Glutamatergic neuron (in vitro differentiated cells): Measurements from ENCODE around the gene LRFN2. TPM values are rescaled to one million over a fixed set of nuclear protein-coding genes. Genes with fewer than 3 reads are reported as not detected.

Experiments used
- DNase-seq: peaks from one replicate; pipeline ENCODE4 v3.0.0; 2022
- H3K27ac Mint-ChIP-seq: one replicate; pipeline ENCODE4 v1.8.0; 2020; ENCODE audit warnings: mild to moderate bottlenecking, mixed read lengths, inconsistent platforms; ENCODE audit not compliant: unreplicated experiment
- H3K27me3 Mint-ChIP-seq: one replicate; pipeline ENCODE4 v1.8.0; 2020; ENCODE audit warnings: mild to moderate bottlenecking, moderate library complexity, mixed read lengths, inconsistent platforms; ENCODE audit not compliant: unreplicated experiment
- H3K36me3 Mint-ChIP-seq: one replicate; pipeline ENCODE4 v1.8.0; 2020; ENCODE audit warnings: mild to moderate bottlenecking, mixed read lengths, inconsistent platforms; ENCODE audit not compliant: unreplicated experiment
- H3K4me1 Mint-ChIP-seq: one replicate; pipeline ENCODE4 v1.8.0; 2020; ENCODE audit warnings: mild to moderate bottlenecking, low read depth, mixed read lengths, inconsistent platforms; ENCODE audit not compliant: unreplicated experiment
- H3K4me3 Mint-ChIP-seq: one replicate; pipeline ENCODE4 v1.8.0; 2020; ENCODE audit warnings: mild to moderate bottlenecking, mixed read lengths, inconsistent platforms; ENCODE audit not compliant: unreplicated experiment
- H3K9me3 Mint-ChIP-seq: one replicate; pipeline ENCODE4 v1.8.0; 2020; ENCODE audit warnings: mild to moderate bottlenecking, moderate library complexity, mixed read lengths, inconsistent platforms; ENCODE audit not compliant: unreplicated experiment
- total RNA-seq: library from RNA; stranded (reverse); fragmentation: NEBNext Ultra II Directional; extraction: Animal tissue kit (Norgen Biotek cat#: 25700); gene quantifications from one replicate; pipeline ENCODE4 v1.2.1, GENCODE V29; 2021; ENCODE audit not compliant: unreplicated experiment
- TF ChIP-seq, protein P1 (sequence below): fragments of 200-600 bp; sonication (generic); IDR thresholded peaks from one replicate; pipeline ENCODE4 v1.5.0; 2021; ENCODE audit not compliant: partially characterized antibody, unreplicated experiment

Gene LRFN2
- total RNA-seq, 1 donor from 2014 or later: 0.56 TPM

DNA sequence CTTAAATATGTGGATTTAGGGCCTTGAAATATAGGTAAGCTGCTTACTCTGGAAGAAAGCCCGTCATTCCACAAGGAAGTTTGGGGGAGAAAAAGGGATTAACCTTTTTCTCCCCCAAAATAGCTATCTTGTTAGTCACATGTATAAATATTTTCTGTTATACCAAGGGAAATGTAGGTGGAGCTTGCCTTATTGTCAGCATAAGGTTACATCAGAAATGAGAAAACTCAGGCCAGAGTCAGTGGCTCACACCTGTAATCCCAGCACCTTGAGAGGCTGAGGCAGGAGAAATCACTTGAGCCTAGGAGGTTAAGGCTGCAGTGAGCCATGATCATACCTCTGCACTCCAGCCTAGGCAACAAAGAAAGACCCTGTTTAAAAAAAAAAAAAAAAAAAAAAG is 129.9 kb downstream of the LRFN2 start:
- H3K27me3 Mint-ChIP-seq: peaks cover 2% of the 10 kb centered on the region
- no peak overlapping the region for H3K4me3 Mint-ChIP-seq
- DNase-seq: no peak
- no peaks in the 10 kb centered on the region for H3K36me3 Mint-ChIP-seq
- H3K4me1 Mint-ChIP-seq: no peaks in the 10 kb centered on the region
- H3K9me3 Mint-ChIP-seq: peaks cover 2% of the 10 kb centered on the region
- TF ChIP-seq, protein P1, sequence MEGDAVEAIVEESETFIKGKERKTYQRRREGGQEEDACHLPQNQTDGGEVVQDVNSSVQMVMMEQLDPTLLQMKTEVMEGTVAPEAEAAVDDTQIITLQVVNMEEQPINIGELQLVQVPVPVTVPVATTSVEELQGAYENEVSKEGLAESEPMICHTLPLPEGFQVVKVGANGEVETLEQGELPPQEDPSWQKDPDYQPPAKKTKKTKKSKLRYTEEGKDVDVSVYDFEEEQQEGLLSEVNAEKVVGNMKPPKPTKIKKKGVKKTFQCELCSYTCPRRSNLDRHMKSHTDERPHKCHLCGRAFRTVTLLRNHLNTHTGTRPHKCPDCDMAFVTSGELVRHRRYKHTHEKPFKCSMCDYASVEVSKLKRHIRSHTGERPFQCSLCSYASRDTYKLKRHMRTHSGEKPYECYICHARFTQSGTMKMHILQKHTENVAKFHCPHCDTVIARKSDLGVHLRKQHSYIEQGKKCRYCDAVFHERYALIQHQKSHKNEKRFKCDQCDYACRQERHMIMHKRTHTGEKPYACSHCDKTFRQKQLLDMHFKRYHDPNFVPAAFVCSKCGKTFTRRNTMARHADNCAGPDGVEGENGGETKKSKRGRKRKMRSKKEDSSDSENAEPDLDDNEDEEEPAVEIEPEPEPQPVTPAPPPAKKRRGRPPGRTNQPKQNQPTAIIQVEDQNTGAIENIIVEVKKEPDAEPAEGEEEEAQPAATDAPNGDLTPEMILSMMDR: no peak
- no peak overlapping the region for H3K27ac Mint-ChIP-seq

DNA sequence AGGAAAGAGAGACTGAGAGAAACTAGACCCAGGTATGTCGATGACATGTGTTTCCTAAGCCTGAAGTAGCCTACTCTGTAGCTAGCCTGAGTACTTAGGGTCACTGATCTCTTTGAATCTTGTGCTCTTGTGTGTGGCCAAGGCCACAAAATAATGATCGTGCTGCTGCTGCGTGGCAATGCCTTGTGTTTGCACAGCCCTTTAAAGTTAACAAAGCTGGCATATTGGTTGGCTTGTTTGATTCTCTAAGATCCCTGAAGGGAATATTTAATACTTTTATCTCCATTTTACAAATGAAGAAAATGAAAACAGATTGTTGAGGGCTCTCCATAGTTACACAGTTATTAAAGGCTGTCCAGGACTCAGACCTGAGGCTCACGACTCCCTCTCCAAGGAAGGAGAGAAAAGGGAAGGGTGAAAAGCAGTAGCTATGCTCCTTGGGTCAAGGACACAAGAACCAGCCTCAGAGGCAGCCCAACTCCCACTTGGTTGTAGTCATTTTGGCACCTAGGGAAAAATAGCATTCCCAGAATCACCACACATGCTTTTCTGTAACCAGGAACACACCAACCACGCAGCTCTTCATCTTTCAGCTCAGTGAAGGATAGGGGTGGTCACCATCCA is 130.7 kb downstream of the LRFN2 start:
- Mint-ChIP-seq H3K9me3 (peaks cover 2% of the 10 kb centered on the region), H3K36me3 (no peaks in the 10 kb centered on the region), H3K27ac (no peak overlapping the region), H3K4me1 (peaks cover 2% of the 10 kb centered on the region), H3K4me3 (no peak overlapping the region), H3K27me3 (peaks cover 2% of the 10 kb centered on the region)
- no peak for DNase-seq
- TF ChIP-seq, protein P1: no peak

DNA sequence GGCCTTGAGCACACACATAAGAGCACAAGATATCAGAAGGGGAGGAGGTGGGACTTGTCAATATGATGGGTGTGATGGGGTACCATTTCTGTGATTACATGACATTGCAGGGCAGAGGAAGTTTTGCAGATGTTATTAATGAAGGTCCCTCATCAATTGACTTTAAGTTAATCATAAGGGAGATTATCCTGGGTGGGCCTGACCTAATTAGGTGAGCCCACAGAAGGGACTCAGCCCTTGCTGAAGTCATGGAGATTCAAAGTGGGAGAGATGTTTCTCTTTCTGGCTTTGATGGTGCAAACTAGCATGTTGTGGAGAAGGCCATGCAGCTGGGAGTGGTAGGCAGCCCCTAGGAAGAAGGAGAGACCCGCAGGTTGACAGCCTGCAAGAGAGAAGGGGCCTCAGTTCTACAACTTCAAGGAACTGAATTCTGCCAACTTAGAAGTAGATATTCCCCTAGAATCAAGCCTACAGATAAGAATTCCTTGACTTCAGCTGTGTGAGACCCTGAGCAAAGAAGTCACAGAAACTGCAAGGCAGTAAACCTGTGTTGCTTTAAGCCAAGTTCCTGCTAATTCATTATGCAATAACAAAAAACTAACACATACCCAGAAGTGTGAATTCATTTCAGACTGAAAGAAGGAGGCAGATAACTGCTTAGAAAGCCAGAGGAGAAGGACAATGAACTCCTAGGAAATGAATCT is 131.3 kb downstream of the LRFN2 start:
- TF ChIP-seq, protein P1: no peak
- Mint-ChIP-seq H3K36me3 (no peaks in the 10 kb centered on the region), H3K9me3 (peaks cover 2% of the 10 kb centered on the region), H3K27ac (no peak overlapping the region), H3K27me3 (peaks cover 2% of the 10 kb centered on the region), H3K4me1 (peaks cover 2% of the 10 kb centered on the region), H3K4me3 (no peak overlapping the region)
- no peak for DNase-seq

DNA sequence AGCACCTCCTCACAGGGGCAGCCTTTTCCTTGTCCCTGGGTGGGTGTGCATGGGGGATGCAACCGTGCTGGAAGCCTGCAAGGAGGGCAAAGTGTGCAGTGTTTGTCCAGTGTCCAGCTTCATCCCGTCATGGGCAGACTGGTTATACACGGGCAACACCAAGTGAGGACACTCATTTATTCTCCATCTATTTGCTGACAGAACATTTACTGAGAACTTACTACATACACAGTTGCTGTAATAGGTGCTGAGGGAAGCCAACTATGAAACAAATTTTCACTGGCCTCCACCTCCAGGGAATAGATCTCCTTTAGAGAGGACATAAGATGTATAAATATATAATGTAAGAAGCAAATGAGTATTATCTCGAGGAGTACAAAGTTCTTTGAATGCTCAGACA is 136.7 kb downstream of the LRFN2 start:
- no peaks in the 10 kb centered on the region for H3K36me3 Mint-ChIP-seq
- DNase-seq: no peak
- H3K27me3 Mint-ChIP-seq: peaks cover 2% of the 10 kb centered on the region
- H3K4me3 Mint-ChIP-seq: no peak overlapping the region
- TF ChIP-seq, protein P1: no peak
- H3K9me3 Mint-ChIP-seq: no peaks in the 10 kb centered on the region
- H3K27ac Mint-ChIP-seq: no peak overlapping the region
- peaks cover 2% of the 10 kb centered on the region for H3K4me1 Mint-ChIP-seq

DNA sequence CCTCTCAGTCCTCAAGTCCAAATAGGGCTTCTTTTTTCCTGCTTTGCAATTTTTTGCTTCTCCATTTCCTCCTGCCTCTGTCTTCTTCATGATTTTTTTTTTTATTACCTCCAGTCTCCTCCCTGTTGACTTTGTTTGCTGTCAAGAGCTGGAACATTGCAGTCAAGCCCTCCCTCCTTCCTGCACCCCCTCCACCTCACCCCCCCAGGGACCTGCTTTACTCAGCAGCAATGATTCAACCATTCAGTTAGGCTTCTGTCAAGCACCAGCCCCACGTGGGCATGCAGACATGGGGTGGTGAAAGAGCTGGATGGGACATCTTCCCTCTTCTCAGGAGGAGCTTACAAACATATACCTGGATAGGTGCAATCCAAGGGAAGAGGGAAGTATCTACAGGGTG is 142.4 kb downstream of the LRFN2 start:
- H3K27me3 Mint-ChIP-seq: no peaks in the 10 kb centered on the region
- H3K9me3 Mint-ChIP-seq: no peaks in the 10 kb centered on the region
- peaks cover 4% of the 10 kb centered on the region for H3K4me1 Mint-ChIP-seq
- H3K27ac Mint-ChIP-seq: no peak overlapping the region
- H3K4me3 Mint-ChIP-seq: no peak overlapping the region
- TF ChIP-seq, protein P1: no peak
- peak; percentile 35 for DNase-seq
- H3K36me3 Mint-ChIP-seq: no peaks in the 10 kb centered on the region
